HL-60 (cell line): ENCODE measurements around the gene PLOD1.
"Not testable (repeated sequence)": the region's sequence is repeated elsewhere in the genome, so short reads cannot be mapped to it uniquely, and the experiment has no call there.

Experiments used
- CTCF ChIP-seq: IDR thresholded peaks from one replicate; pipeline ENCODE4 v1.5.1; 2011; ENCODE audit warnings: low read length, control low read depth, inconsistent platforms; ENCODE audit not compliant: insufficient read depth
- GABPA ChIP-seq: IDR thresholded peaks from 2 replicates; pipeline ENCODE4 v1.6.1; 2012; ENCODE audit warnings: low read depth
- POLR2AphosphoS5 ChIP-seq: IDR thresholded peaks from 2 replicates; pipeline ENCODE4 v1.6.1; 2012; ENCODE audit warnings: low read depth
- REST ChIP-seq: IDR thresholded peaks from 2 replicates; pipeline ENCODE4 v1.6.1; 2012; ENCODE audit warnings: low read depth; ENCODE audit not compliant: insufficient replicate concordance

GRCh38 chr1:11901446-11901845 lies 33.1 kb upstream of the PLOD1 start:
- TF ChIP-seq GABPA, CTCF, REST, POLR2AphosphoS5: not testable (repeated sequence)
